SW 1271 (cell line): ENCODE results near the gene CTAGE8.
"Not testable (repeated sequence)": the region's sequence is repeated elsewhere in the genome, so short reads cannot be mapped to it uniquely, and the experiment has no call there.

Experiments
- DNase-seq, 2 experiments: peaks; one replicate each; lab custom pipeline; 2025; lab: John Stamatoyannopoulos, UW

The CTAGE8 gene, protein sequence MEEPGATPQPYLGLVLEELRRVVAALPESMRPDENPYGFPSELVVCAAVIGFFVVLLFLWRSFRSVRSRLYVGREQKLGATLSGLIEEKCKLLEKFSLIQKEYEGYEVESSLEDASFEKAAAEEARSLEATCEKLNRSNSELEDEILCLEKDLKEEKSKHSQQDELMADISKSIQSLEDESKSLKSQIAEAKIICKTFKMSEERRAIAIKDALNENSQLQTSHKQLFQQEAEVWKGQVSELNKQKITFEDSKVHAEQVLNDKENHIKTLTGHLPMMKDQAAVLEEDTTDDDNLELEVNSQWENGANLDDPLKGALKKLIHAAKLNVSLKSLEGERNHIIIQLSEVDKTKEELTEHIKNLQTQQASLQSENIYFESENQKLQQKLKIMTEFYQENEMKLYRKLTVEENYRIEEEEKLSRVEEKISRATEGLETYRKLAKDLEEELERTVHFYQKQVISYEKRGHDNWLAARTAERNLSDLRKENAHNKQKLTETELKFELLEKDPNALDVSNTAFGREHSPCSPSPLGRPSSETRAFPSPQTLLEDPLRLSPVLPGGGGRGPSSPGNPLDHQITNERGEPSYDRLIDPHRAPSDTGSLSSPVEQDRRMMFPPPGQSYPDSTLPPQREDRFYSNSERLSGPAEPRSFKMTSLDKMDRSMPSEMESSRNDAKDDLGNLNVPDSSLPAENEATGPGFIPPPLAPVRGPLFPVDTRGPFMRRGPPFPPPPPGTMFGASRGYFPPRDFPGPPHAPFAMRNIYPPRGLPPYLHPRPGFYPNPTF

DNA sequence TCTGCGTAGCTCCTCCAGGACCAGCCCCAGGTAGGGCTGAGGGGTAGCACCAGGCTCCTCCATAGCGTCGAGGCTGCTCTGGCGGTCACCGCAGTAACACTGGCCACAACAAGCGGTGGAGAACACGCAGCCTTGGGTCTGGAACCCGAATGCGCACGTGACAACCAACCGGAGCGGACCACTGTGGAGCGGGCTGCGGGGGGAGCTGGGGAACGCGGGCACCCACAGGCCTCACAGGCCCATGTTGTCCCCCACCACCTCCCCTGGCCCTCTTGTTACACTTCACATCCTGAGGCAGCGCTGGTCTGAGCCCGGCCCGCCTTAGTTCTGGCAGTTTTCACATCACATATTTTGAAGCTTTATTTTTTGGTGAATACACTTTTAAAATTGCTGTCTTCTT, at the start of gene CTAGE8:
Gene CTAGE8 (minus strand): TSS at position 101 of the 400 bp plus-strand sequence. CDS start 38 bp downstream, at position 63.
- not testable (repeated sequence) for DNase-seq

DNA sequence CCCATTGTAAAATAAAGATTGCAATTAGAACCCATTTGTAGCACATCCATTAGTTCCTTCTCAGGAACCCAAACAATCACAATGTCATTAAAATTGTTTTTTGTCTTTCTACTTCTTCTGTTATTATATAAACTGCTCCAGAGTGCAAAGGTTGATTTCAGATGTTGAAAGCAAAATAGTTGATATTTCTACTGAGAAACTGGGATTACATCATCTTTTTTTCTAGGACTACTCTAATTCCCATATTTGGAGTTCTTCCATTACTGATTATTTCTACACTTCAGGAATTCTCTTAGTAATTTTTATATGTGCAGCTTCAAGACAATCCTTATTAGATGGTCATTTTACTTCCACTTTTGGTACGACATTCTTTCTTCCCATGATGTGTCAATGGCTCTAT, 48.4 kb upstream of the CTAGE8 start:
- DNase-seq = not testable (repeated sequence)

DNA sequence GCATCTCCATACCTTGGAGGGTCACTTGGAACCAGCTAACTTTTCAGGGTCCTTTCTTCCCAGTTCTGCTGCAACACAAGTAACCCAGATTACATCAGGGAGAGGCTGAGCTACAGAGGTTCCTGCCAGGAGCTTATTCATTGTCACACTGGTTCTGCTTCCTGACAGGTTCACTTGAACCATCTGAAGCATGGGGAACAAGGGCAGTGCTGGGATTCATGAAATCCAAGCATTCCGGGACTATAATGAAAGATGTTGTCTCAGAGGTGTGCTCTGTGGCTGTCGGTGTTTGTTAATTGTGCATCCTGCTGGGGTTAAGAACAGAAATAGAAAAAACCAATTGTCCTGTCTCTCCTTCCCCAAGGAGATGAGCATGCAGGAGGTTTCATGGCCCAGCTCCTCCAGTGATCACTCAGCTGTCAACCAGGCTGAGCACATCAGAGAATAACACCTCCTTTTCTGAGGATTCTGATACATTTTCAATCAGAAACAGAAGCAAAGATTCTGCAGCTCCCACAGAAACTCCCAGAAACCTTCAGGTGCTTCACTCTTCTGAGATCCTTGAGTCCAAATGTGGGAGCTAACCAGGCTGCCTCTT, 42.9 kb upstream of the CTAGE8 start, which contains the start of gene OR2A1:
Gene OR2A1 (plus strand): TSS at position 548 of the 598 bp plus-strand sequence. CDS start 5,706 bp downstream, outside the sequence.
- not testable (repeated sequence) for DNase-seq

DNA sequence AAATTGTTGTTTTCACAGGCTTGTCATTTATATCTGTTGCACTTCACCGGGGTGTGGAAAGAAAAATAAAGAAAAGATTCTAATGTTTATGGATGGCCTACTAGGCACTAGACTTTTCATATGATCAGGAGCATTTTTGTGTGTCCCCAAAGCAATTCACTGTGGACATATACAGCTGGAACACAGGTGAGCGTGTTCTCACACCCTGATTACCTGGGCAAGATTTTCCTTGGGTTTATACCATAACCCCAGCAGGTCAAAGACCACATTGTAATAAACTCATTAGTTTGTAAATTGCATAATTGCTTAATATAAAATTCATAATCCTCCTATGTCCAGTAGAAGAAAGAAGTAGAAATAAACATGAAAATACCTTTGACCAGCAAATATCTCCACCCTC, 42.1 kb upstream of the CTAGE8 start:
- not testable (repeated sequence) for DNase-seq

DNA sequence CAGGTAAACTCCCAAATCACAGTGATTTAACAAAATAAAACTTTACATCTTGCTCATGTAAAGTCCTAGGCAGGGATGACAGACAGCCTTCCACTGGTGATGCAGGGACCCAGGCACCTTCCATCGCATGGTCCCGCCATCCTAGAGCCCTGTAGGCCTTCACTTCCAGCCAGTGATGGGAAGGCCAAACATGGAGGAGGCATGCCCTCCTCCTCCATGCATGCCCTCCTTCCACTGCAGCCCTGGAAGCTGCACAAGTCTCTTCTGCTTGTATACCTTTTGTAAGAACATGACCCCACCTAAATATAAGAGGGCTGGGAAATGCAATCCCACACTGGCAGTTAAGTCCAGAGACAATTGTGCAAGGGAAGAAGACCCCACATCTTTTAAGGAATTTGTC, 40.6 kb upstream of the CTAGE8 start:
- not testable (repeated sequence) for DNase-seq

DNA sequence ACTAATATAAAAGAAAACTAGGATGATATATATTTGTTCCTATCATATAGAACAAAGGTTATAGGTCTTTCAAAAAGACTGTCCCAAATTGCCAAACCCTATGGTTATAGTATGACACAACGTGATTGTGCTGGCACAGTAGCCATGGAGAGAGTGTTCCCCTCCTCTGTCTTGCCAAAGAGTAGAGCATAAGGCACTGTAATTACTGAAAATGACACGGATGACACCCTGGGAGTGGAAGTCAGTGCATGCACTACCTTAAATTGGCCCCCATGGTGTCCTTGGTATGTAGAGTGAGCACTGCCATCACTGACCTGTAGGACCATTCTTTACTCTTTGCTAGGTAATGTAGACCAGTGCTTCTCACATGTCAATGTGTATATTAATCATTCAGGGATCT, 36.1 kb upstream of the CTAGE8 start:
- DNase-seq = not testable (repeated sequence)

DNA sequence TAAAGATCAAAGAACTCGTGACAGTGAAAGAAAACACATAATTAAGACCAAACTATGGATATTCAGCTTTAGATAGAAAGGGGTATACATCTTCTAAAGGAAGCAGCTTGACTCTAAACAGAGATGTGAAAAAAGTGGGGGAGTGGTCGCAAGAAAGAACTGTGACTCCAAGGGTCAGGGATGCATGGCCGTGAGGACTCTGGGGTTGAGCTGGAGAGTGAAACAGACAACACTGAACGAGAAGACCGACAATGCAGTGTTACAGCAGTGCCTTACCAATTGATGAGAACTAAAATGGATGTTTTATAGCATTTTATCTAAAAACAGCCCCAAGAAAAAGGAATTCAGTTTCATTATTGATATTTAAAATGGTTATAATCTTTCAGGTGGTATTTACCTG, 34.5 kb upstream of the CTAGE8 start:
- DNase-seq = not testable (repeated sequence)

DNA sequence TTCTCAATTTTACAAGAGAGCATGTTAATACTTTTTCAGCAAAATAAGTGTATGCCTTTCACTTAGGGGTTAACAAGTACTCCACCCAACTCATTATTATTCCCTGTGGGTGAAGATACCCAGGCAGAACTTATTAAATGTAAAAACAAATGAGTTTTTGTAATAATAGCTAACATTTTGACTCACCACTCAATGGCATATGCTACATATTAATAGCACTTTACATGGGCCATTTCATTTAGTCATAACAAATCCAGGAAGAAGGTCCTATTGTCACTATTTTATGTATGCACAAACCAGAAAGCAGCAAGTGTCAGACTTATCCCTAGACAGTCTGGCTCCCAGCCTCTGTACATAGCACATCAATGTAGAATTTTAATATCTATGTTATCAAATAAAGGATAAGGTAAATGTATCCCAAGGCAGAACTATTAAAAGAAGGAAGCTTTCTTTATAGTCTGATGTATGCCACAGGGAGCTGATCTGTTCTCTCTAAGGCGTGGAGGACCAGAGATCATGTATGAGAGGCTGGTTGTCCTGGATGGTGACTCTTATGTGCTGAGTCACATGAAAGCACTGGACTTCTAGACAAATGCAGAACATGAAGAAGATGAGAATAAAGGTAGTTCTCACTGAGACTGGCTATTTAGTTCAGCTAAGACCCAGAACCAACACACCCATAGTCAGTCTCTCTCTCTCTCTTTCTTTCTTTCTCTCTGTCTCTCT, 33.7 kb upstream of the CTAGE8 start:
- DNase-seq = not testable (repeated sequence)

DNA sequence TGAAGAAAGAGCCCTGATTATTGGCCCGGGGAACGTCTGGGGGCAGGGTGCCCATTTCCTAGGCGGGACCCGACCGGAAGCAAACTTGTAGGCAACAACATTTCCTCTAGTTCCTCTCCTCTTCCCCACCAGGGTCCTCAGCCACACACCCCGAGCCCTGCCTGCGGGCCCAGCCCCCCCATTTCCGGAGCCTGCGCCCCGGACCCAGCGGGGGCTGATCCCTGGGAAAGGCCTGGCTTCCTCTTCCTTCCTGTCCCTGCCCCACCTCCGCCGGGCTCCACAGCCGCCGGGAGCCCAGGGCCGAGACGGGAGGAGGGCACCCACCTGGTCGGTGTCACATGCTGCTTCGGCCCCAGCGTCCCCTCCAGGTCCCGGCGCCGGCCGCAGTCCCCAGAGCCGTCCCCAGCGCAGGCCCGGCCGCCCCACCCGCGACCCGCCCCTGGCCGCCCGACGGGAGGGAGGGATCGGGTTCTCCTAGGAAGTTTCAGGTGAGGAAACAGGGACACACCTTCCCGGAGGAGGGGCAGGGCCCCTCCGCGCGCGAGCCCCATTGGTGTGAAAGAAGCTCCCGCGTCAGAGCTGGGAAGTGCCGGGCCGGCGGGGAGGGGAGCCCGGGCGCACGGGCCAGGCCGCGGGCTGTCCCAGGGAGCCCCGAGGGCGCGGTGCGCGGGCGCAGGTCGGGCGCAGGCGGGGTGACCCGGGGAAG, 24.9 kb upstream of the CTAGE8 start:
- DNase-seq = not testable (repeated sequence)

DNA sequence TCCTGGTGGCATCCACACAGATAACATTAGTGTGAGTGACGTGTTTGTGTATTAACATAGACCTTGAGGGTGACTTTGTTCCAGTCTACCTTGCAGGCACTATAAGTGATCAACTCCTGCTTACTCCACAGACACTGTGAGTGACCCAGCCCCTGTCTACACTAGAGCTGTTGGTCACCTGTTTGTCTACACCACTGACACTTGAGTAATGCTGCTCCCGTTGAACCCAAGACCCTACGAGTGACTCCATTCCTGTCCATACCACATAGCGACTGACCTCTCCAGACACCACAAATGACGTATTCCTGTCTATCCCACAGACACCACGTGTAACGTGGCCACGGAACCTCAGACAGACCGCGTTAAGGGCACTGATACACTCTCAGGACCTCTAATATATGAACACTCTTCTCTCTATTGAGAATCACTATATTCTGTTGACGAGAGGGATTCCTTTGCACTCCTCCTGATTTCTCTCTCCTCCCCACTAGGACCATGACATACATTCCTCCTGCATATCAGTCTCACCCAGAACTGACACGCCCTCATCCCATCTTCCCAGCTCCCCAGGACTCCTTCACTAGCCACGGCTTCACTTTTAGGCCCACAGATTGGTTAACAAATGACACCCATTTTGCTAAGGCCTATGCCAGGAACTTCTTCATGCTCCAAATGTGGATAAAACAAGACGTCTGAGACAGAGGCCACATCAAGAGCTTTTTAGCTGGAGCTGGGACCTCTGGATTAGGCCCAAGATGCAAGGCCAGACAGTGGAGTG, 23.5 kb upstream of the CTAGE8 start:
- not testable (repeated sequence) for DNase-seq

DNA sequence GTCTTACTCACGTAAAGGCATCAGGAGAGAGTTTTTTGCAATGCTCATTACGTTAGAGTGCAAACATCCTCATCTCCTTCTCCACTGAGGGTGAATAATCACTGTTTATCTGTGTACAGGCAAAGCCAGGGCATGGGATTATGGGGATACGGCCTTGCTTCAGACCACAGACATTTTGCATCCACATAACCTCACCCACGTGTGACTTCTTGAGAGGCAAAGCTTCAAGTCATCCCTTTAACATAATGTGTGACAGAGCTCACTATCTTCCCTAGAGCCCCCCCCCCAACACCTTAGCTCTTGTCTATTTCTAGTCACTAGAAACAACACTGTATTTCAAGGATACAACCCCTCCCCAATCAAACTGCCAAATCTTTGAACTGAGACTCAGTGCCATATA, 22.5 kb upstream of the CTAGE8 start:
- DNase-seq = not testable (repeated sequence)

DNA sequence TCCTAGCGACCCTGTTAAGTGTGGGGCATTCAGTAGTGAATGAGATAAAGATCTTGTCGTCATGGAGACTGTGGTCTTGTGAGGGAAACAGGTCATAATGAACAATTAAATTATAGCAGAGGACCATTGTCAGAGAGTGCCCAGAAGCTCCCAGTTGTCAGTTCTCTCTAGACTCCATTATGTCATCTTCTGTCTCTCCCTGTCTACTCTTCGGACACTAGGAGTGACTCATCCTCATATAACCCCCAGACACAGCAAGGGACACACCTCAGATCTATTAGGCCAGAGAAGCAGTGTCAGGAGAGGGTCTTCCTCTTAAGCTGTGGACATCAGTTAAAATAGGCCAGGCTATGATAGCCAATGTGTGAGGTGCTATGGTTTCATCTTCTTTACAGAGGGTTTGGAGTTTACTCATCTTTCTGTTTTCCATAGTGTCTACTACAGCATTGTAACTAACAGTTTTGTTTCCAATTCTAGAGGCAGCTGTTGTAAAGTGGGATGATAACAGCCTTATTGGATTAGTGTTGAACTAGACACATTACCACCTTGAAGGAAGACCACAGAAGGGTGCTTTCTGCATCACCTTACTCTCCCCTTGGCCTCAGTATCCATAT, 18.2 kb upstream of the CTAGE8 start:
- not testable (repeated sequence) for DNase-seq

DNA sequence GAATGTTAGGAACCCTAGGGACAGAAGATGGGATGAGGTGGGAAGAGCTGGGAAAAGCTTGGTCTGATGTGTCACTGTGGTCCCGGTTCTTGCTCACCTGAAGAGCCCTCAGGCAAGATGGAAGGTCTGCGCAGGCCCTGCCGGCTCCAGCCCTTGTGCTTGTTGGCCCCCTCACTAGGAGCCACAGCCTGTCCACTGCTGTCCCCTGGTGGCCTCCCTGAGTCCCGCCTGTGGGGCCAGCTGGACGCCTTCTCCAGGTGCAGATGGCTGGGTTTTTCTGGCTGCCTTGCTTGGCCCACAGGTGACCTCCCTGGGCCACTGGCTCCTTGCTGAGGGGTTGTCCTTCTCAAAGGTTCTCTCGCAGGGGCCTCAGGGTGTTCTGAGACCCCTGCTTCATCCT, 14.6 kb upstream of the CTAGE8 start:
- DNase-seq = not testable (repeated sequence)

DNA sequence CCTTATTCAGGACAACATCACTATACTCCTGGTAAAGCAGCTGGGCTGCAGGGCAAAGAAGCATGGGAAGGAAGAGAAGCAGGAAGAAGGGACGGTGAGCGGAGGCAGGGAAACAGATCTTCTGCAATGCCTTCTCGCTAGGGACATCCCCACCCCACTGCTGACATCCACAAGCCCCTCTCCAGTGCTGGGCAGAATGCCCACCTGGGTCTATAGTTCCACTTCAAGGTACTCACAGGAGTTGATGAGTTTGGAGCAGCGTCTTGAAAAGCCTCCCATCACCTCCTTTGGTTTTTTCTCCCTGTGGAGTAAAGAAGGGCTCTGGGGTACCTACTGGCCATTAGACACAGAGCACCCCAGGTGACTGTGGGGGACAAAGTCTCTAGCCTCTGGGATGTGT, 13.4 kb upstream of the CTAGE8 start:
- not testable (repeated sequence) for DNase-seq

DNA sequence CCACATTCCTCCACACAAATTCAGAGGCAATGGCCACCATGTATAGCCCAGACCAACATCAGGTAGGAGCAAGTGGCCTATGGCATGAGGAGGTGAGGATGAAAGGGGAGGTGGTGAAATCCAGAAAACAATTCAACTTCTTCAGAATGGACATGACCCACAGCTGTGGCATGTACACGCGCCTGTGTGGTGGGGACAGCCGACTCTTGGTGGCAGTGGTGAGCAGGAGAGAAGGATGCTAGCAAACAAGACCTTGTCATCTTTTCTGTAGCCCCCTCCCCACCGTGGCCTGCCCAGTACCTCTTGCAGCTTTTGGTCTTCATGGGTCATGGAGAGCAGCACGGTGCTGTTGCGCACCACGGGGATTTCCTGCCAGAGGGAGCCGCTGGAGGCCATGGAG, 12.9 kb upstream of the CTAGE8 start:
- DNase-seq = not testable (repeated sequence)

DNA sequence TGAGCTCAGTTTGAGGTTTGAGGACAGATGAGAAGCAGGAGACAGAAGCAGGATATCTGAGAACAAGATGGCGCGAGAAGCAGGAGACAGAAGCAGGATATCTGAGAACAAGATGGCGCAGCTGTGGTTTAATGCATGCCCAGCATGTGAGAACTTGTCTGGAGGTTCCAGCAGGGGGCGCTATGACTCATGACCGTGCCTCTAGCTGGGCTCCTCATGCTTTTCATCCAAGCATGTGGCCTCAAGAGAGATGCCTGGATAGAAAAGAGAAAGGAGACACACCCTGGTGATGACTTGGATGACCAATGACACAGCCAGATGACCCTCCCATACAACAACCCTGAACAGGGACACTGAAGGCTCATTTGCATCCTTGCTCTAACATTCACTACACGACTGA, 10.9 kb upstream of the CTAGE8 start:
- DNase-seq = not testable (repeated sequence)

DNA sequence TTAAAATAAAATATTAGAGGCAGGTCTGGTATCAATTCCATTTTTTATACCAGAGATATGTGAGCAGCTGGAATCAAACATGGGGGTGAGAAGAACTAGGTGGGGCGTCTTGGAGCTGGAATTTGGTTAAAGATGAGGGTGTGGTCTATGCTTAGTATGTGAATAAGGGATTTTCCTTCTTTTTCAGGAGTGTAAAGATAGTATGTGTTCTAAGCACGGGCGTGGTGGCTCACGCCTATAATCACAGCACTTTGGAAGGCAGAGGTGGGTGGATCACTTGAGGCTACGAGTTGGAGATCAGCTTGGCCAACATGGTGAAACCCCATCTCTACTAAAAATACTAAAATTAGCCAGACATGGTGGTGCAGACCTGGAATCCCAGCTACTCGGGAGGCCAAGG, 6.2 kb upstream of the CTAGE8 start:
- not testable (repeated sequence) for DNase-seq

DNA sequence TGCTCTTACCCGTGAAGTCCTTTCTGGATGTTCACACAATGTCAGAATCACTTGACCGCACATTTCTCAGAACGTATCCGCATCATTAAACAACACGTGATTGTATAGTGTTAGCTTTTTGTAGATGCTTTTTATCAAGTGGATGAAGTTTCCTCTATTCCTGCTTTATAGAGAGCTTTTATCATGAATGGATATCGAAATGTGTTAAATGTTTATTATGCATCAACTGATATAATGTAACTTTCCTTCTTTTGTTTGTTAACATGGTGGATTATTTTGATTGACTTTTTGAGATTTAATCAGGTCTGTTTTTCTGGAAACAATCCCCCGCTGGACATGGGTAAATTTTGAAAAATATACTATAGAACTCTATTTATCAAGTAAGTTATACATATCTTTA, 4.4 kb downstream of the CTAGE8 start, which contains the start of gene OR2A7:
Gene OR2A7 (minus strand): TSS at position 101 of the 400 bp plus-strand sequence. CDS start 5,164 bp downstream, outside the sequence.
- DNase-seq = not testable (repeated sequence)

DNA sequence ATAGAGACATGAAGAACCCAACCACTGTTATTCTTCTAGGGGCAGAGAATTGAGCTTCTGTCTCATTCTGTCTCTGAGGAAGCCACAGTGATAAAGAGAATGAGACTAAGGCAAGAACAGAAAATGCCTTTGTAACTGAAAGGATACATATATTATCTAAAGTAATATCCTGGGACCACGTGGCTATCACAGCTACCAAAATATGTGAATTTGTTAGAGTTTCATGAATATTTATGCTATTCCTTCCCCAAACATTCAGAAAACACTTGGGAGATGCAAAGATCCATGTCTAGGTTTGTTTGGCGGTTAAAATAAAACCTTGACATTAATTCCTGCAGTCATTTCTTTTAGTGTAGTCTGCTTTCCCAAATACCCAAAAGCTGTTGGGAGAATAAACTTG, 7.0 kb downstream of the CTAGE8 start:
- not testable (repeated sequence) for DNase-seq

DNA sequence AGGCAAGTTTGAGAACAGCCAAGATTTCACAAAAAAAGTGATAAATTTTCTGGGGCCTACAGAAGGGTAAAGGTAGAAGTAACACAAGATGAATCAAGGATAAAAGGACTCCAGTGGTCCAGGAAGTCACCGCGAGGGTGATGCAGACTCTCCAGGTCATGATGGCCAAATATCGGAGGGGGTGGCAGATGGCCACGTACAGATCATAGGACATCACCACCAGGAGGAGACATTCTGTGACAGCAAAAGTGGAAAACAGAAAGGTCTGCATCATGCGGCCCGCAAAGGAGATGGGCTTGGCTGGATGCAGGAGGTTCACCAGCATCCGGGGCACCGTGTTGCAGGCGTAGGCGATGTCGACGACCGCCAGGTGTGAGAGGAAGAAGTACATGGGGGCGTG, 10.0 kb downstream of the CTAGE8 start:
- DNase-seq = not testable (repeated sequence)
